GM21786 (cell line): ENCODE data around the gene UGT1A6.

Experiments
- ATAC-seq: cut with Tn5 transposase; IDR thresholded peaks from one replicate; pipeline ENCODE4 v1.9.1; 2021; ENCODE audit not compliant: unreplicated experiment

The UGT1A6 gene

GRCh38 chr2:233817995-233818638, 125.4 kb downstream of the UGT1A6 start:
- ATAC-seq, result no peak

- no peak for ATAC-seq
Observed at GRCh38 chr2:233818639-233819621, 126.2 kb downstream of the UGT1A6 start.

GRCh38 chr2:233819884-233820773, 127.4 kb downstream of the UGT1A6 start:
- ATAC-seq, result no peak

- no peak for ATAC-seq
Observed at GRCh38 chr2:233820774-233821105, 128.1 kb downstream of the UGT1A6 start.

- no peak for ATAC-seq
Observed at GRCh38 chr2:233821196-233821595, 128.5 kb downstream of the UGT1A6 start.

GRCh38 chr2:233821709-233822100, 129.0 kb downstream of the UGT1A6 start:
- ATAC-seq, result no peak

GRCh38 chr2:233822101-233822771, 129.5 kb downstream of the UGT1A6 start:
- ATAC-seq, result no peak
